ENCODE results near the gene BMERB1.
"Not testable (repeated sequence)": the region's sequence is repeated elsewhere in the genome, so short reads cannot be mapped to it uniquely, and the experiment has no call there.

Gene BMERB1

GRCh38 chr16:15604460-15605440 lies 170.4 kb downstream of the BMERB1 start:
- Mint-ChIP-seq H3K27me3 (no peaks in the 10 kb centered on the region), H3K36me3 (peaks cover 46% of the 10 kb centered on the region), H3K9me3 (no peaks in the 10 kb centered on the region), H3K4me3 (no peak overlapping the region), H3K27ac (peak overlapping the region; percentile 59), H3K4me1 (peaks cover 18% of the 10 kb centered on the region)

DNA sequence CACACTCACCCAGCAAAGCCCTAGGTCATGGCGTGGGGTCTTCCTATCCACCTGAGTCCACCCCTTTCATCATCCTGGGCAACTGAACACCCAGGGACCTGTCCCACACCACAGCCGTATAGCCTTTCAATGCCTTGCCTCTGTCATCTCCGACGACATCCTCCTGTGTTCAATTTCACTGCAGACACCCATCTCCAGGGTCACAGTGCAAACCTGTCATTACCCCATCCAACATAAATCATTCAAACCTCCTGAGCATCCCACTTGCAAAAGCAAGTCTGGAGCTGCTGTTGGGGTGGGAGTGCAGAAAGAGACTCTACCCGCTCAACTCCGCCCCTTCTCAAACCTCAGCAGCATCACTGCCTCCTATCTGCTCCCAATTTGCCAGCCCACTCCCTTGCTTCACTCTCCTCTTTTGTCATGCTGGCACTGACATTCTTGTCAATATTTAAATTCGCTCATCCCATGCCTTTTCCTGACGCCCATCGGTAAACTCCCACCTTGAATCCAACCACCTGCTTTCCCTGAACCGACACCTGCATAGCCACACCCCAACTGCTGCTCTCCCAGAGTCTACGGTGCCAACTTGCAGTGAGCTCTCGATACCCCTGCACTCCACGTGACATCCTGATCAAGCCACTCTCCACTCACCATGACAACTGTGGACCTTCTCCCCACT lies 171.6 kb downstream of the BMERB1 start:
- no peak overlapping the region for H3K4me3 Mint-ChIP-seq
- H3K36me3 Mint-ChIP-seq, result peaks cover 46% of the 10 kb centered on the region
- H3K27me3 Mint-ChIP-seq, result no peaks in the 10 kb centered on the region
- peak overlapping the region; percentile 94 for H3K27ac Mint-ChIP-seq
- no peaks in the 10 kb centered on the region for H3K9me3 Mint-ChIP-seq
- H3K4me1 Mint-ChIP-seq, result peaks cover 22% of the 10 kb centered on the region

DNA sequence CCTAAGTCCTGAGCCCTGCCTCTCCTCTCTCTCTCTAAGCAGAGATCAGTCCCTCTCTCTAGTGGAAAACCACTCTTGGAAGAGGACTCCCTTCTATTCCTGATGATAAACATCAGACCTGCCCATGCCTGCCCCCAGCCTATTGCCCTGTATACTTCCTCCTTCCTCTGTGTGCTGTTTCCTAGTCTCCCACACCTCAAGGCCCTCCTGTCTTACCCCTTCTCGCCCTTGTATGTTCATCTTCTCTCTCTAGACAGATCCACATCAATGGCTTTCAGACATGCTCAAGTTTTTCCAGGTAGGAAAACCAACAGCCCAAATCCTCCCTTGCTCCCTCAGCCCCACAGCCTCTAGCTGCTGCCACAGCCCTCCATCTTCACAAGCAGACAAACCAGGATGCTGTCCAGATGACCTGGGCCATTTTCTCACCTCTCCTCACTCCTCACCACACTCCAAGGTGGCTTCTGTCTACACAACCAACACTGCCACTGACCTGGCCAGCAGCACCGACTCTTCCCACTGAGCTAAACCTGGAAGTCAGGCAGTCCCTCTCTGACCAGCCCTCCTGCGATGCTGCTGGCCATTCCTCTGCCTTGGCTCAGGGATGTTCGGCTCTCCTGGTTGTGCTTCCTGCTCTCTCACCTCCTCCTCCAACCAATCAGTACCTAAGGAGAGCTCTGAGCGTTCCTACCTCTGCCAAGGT lies 172.3 kb downstream of the BMERB1 start:
- Mint-ChIP-seq H3K4me1 (peaks cover 22% of the 10 kb centered on the region), H3K27ac (peak overlapping the region; percentile 94), H3K27me3 (no peaks in the 10 kb centered on the region), H3K36me3 (peaks cover 41% of the 10 kb centered on the region), H3K9me3 (no peaks in the 10 kb centered on the region), H3K4me3 (no peak overlapping the region)

GRCh38 chr16:15607221-15607699 lies 172.9 kb downstream of the BMERB1 start:
- H3K27me3 Mint-ChIP-seq, H3K4me3 Mint-ChIP-seq, H3K9me3 Mint-ChIP-seq: not testable (repeated sequence)
- Mint-ChIP-seq H3K27ac (peak overlapping the region; percentile 94), H3K4me1 (peaks cover 22% of the 10 kb centered on the region), H3K36me3 (peaks cover 42% of the 10 kb centered on the region)

- H3K4me3 Mint-ChIP-seq, result no peak overlapping the region
- no peaks in the 10 kb centered on the region for H3K9me3 Mint-ChIP-seq
- peak overlapping the region; percentile 41 for H3K27ac Mint-ChIP-seq
- H3K27me3 Mint-ChIP-seq, result no peaks in the 10 kb centered on the region
- H3K4me1 Mint-ChIP-seq, result peaks cover 22% of the 10 kb centered on the region
- H3K36me3 Mint-ChIP-seq, result peaks cover 39% of the 10 kb centered on the region
These were observed 173.5 kb downstream of the BMERB1 start for GRCh38 chr16:15607700-15608396.

DNA sequence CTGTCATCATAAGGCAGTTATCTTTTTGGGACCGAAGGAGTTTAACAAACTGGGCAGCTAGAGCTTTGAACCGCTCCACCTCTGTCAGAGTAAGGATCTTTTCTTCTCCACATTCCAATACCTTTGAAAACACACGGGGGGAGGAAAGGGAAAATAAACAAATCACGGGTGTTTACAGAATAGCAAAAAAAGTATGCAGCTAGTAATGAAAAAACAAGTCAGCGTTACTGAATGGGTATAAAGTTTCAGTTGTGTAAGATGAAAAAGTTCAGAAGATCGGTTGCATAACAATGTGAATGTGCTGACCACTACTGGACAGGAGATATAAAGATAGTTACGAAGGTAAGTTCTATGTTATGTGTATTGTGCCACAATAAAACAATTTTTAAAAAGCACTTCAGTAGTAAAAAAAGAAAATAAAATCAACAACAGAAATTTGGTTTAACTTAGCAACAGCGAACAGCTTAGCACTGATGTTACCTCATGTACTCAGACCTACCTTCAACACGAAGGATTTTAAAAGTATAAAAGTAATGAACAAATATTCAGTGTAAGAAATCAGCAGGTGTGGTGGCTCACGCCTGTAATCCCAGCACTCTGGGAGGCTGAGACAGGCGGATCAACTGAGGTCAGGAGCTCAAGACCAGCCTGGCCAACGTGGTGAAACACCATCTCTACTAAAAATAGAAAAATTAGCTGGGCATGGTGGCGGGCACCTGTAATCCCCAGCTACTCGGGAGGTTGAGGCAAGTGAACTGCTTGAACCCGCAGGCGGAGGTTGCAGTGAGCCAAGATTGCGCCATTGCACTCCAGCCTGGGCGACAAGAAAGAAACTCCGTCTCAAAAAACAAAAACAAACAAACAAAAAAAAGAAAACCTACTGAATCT lies 174.3 kb downstream of the BMERB1 start:
- H3K27me3 Mint-ChIP-seq, result no peaks in the 10 kb centered on the region
- H3K4me3 Mint-ChIP-seq, result no peak overlapping the region
- H3K27ac Mint-ChIP-seq, result peak overlapping the region; percentile 41
- H3K9me3 Mint-ChIP-seq, result no peaks in the 10 kb centered on the region
- peaks cover 39% of the 10 kb centered on the region for H3K36me3 Mint-ChIP-seq
- peaks cover 22% of the 10 kb centered on the region for H3K4me1 Mint-ChIP-seq

GRCh38 chr16:15609286-15609649 lies 174.9 kb downstream of the BMERB1 start:
- peaks cover 36% of the 10 kb centered on the region for H3K36me3 Mint-ChIP-seq
- H3K27ac Mint-ChIP-seq, result no peak overlapping the region
- peaks cover 22% of the 10 kb centered on the region for H3K4me1 Mint-ChIP-seq
- H3K9me3 Mint-ChIP-seq, result no peaks in the 10 kb centered on the region
- no peak overlapping the region for H3K4me3 Mint-ChIP-seq
- H3K27me3 Mint-ChIP-seq, result no peaks in the 10 kb centered on the region

DNA sequence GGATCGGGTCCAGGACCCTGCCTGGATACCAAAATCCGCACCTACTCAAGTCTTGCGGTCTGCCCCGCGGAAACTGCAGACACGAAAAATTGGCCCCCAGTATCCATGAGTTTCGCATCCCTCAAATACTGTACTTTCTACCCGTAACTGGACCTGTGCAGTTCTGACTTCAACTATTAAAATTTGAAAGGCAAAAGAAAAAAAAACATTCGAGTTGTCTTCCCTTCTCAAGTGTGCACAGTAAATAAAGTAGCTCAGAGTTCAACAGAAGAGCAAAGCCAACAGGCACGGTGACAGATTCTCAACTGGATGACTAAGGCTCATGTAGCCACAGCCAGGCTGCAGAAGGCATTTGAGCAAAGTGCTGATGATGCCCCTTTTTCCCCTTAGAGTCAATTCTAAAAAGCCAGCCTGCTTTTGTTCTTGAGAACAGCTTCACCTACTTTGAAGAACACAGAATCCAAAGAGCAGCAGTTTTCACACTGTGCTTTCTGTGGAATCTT lies 176.0 kb downstream of the BMERB1 start:
- Mint-ChIP-seq H3K4me1 (peaks cover 19% of the 10 kb centered on the region), H3K9me3 (no peaks in the 10 kb centered on the region), H3K4me3 (no peak overlapping the region), H3K27ac (peak overlapping the region; percentile 51), H3K36me3 (peaks cover 38% of the 10 kb centered on the region), H3K27me3 (no peaks in the 10 kb centered on the region)

DNA sequence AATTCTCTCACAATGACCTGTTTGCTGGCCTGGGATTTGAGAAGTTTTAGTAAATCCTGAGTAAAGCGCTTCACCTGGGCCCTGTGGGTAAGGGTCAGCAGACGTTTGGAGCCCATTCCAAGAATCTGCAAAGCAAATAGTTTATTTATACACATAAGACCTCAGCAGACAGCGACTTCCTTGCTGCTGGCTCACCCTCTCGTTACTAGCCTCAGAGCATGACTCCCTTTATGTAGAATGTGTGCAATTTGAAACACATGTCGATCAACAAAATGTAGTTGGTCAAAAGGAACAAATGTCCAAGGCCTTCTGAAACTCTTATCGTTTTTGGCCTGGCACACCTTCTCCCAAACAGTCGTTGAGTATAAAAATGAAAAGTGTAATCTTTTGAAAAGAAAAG lies 177.2 kb downstream of the BMERB1 start:
- Mint-ChIP-seq H3K4me1 (peaks cover 9% of the 10 kb centered on the region), H3K27ac (no peak overlapping the region), H3K36me3 (peaks cover 29% of the 10 kb centered on the region), H3K9me3 (no peaks in the 10 kb centered on the region), H3K27me3 (no peaks in the 10 kb centered on the region), H3K4me3 (no peak overlapping the region)

DNA sequence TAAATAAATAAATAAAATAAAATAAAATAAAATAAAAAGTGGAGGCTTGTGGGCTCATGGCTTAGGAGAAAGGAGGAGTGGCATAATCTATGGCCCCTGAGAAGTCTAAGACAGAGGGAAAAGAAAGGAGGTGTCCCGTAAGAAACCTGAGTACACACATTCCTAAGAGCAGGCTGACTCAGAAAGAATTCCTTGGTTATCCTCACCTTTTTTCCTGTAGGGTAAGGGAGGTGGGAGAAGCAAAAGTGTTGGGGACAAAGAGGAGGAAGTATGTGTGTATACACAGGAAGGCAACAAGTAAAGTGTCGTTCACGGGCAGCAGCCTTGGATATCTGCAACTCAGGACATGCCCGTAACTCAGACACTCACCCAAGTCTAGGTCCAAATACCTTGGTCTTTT lies 179.3 kb downstream of the BMERB1 start:
- Mint-ChIP-seq H3K4me3 (no peak overlapping the region), H3K9me3 (no peaks in the 10 kb centered on the region), H3K27ac (no peak overlapping the region), H3K4me1 (peaks cover 4% of the 10 kb centered on the region), H3K27me3 (no peaks in the 10 kb centered on the region), H3K36me3 (peaks cover 22% of the 10 kb centered on the region)

- H3K36me3 Mint-ChIP-seq, result peaks cover 17% of the 10 kb centered on the region
- no peaks in the 10 kb centered on the region for H3K4me1 Mint-ChIP-seq
- no peak overlapping the region for H3K27ac Mint-ChIP-seq
- no peaks in the 10 kb centered on the region for H3K9me3 Mint-ChIP-seq
- no peak overlapping the region for H3K4me3 Mint-ChIP-seq
- no peaks in the 10 kb centered on the region for H3K27me3 Mint-ChIP-seq
These were observed 181.6 kb downstream of the BMERB1 start for GRCh38 chr16:15616012-15616411.

DNA sequence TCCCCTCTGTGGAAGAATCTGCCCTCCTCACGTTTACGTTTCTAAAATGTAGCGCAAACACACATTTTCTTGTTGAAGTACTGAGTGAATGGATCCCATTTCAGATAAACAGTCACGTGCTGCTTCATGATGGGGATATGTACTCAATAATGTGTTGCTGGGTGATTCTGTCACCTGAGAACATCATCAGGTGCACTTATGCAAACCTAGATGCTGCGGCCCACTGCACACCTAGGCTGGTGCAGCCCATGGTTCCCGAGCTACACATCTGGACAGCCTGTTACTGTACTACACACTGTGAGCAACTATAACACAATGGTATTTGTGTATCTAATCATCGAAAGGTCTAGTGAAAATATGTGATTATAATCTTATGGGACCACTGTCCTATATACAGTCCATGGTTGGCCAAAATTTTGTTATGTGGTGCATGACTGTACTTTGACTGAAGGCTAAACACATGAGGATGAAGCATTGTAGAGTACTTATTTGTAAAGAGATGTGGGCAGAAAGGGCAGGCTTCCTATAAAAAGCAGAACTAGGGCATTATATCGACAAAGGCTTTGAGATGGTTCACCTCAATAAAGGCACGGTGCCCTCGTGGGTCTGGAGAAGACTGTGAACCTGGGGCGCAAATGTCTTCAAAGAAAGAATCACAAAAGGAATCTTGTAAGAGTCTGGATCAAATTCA lies 182.2 kb downstream of the BMERB1 start:
- no peak overlapping the region for H3K4me3 Mint-ChIP-seq

DNA sequence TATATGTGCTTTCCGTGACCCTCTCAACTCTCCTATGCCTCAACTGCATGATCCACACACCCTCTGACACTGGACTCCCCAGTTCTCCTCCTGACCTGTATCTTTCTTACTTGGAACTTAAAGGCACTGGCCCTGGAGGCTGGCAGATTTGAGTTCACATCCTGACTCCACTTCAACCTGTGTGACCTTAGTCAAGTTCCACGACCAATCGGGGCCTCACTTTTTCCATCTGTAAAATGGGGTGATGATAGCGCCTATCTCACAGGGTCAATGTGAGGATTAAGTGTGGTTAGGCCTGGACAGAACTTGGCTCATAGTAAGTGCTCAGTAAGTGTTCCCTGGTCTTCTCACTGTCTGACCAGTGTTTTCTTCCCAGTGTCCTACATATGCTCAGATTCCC lies 183.5 kb downstream of the BMERB1 start:
- H3K27ac Mint-ChIP-seq, result peak overlapping the region; percentile 30
- H3K4me1 Mint-ChIP-seq, result no peaks in the 10 kb centered on the region
- H3K36me3 Mint-ChIP-seq, result peaks cover 17% of the 10 kb centered on the region

More for the DNA sequence above, 182.2 kb downstream of the BMERB1 start:
- Mint-ChIP-seq H3K9me3 (no peaks in the 10 kb centered on the region), H3K4me1 (no peaks in the 10 kb centered on the region), H3K27me3 (no peaks in the 10 kb centered on the region), H3K27ac (no peak overlapping the region), H3K36me3 (peaks cover 16% of the 10 kb centered on the region)

GRCh38 chr16:15618392-15618791 lies 184.0 kb downstream of the BMERB1 start:
- Mint-ChIP-seq H3K36me3 (peaks cover 17% of the 10 kb centered on the region), H3K27ac (peak overlapping the region; percentile 64), H3K27me3 (no peaks in the 10 kb centered on the region), H3K4me3 (no peak overlapping the region), H3K9me3 (no peaks in the 10 kb centered on the region), H3K4me1 (no peaks in the 10 kb centered on the region)

More for the DNA sequence above, 183.5 kb downstream of the BMERB1 start:
- H3K9me3 Mint-ChIP-seq, result no peaks in the 10 kb centered on the region
- H3K27me3 Mint-ChIP-seq, result no peaks in the 10 kb centered on the region
- no peak overlapping the region for H3K4me3 Mint-ChIP-seq
